GM12865 (cell line): ENCODE measurements around the gene POLR1C.

ENCODE experiments used
- DNase-seq: peaks from one replicate; pipeline ENCODE4 v3.0.0; 2010; ENCODE audit warnings: low read depth
- H3K4me3 ChIP-seq: 2 replicates; pipeline ENCODE4 v1.5.1; 2011; ENCODE audit warnings: mild to moderate bottlenecking, low read depth, low read length, control low read depth
- TF ChIP-seq, protein P1 (sequence below): IDR thresholded peaks from 2 replicates; pipeline ENCODE4 v1.5.1; 2011; ENCODE audit warnings: low read length, control low read depth, low read depth, inconsistent platforms; ENCODE audit not compliant: insufficient read depth; ENCODE audit errors: missing control alignments

Gene POLR1C

DNA sequence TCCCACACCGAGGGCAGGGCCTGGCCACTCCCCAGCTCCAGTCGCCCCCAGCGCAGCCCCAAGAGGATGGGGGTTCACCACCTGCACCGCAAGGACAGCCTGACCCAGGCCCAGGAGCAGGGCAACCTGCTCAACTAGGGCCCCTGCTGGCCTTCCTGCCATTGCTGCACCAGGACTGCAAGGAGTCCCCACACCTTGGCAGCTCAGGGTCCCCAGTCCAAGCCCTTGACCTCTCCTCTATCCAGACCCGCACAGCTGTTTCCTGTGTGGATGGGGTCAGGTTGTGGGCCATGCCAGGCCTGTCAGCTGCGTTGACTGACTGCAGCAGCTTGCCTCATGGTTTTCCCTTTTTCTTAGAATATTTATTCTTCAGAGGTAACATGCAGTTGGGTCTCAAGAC lies 11.2 kb upstream of the POLR1C start:
- TF ChIP-seq, protein P1, sequence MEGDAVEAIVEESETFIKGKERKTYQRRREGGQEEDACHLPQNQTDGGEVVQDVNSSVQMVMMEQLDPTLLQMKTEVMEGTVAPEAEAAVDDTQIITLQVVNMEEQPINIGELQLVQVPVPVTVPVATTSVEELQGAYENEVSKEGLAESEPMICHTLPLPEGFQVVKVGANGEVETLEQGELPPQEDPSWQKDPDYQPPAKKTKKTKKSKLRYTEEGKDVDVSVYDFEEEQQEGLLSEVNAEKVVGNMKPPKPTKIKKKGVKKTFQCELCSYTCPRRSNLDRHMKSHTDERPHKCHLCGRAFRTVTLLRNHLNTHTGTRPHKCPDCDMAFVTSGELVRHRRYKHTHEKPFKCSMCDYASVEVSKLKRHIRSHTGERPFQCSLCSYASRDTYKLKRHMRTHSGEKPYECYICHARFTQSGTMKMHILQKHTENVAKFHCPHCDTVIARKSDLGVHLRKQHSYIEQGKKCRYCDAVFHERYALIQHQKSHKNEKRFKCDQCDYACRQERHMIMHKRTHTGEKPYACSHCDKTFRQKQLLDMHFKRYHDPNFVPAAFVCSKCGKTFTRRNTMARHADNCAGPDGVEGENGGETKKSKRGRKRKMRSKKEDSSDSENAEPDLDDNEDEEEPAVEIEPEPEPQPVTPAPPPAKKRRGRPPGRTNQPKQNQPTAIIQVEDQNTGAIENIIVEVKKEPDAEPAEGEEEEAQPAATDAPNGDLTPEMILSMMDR = no peak
- DNase-seq = no peak

GRCh38 chr6:43506171-43506570 lies 10.7 kb upstream of the POLR1C start:
- H3K4me3 ChIP-seq = no peak overlapping the region
- TF ChIP-seq, protein P1 = no peak
- DNase-seq = no peak

More for the DNA sequence above, 11.2 kb upstream of the POLR1C start:
- H3K4me3 ChIP-seq = no peak overlapping the region

- H3K4me3 ChIP-seq = no peak overlapping the region
- DNase-seq = peak; percentile 90
- TF ChIP-seq, protein P1 = peak; percentile 97
Observed at GRCh38 chr6:43506667-43507471, 10.0 kb upstream of the POLR1C start.

DNA sequence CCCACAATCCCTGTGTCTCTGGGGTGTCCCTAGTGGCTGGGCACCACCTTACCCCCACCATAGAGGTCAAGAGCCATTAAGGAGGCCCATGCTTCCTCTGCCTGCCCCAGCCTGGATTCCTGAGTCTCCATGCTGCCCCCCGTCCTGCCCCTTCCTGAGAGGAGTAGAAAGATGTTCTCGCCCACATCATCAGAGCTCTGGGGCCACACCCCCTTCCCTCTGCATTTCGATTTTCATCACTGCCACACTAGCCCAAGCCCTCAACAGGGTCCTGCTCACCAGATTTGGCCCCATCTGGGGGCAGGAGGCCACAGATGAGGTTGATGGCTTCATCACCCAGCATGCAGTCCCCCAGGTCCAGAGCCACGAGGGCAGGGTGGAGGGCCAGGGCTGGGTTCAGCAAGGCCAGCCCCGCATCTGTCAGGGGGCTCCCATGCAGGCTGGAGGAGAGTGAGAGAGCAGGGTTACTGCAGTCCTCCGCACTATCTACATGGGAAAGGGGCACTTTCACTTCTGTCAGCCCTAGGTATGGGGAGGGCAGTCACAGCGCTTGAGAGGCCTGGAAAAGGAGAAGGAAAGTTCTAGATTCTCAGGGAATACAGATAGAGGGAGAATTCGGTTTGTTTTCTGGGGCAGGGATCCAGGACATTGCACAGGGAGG lies 8.3 kb upstream of the POLR1C start:
- no peak for DNase-seq
- no peak overlapping the region for H3K4me3 ChIP-seq
- TF ChIP-seq, protein P1 = no peak

GRCh38 chr6:43509142-43509983 lies 7.5 kb upstream of the POLR1C start:
- DNase-seq = no peak
- H3K4me3 ChIP-seq = peak overlapping the region; percentile 51; the same call in 1 of the 2 replicates
- TF ChIP-seq, protein P1 = peak; percentile 0

- peak; percentile 82 for DNase-seq
- TF ChIP-seq, protein P1 = no peak
- H3K4me3 ChIP-seq = peak within 1 kb of the TSS; percentile 51
Observed at GRCh38 chr6:43509984-43510826, 6.7 kb upstream of the POLR1C start, which contains the start of gene LRRC73. LRRC73 (minus strand) TSS chr6:43510346; CDS start chr6:43509785, 561 bp downstream.
